ENCODE data around the gene PSME4. TPM values are rescaled to one million over a fixed set of nuclear protein-coding genes. Genes with fewer than 3 reads are reported as not detected.
A peak's percentile ranks its signal among the peaks of the same experiment; 100 is the strongest.

PSME4 gene
- total and polyA plus RNA-seq, 2 of the 13 experiments (the other 11 are each of a cell fraction or from before 2014, with no cell fraction given), result 52.1 to 77.8 TPM

DNA sequence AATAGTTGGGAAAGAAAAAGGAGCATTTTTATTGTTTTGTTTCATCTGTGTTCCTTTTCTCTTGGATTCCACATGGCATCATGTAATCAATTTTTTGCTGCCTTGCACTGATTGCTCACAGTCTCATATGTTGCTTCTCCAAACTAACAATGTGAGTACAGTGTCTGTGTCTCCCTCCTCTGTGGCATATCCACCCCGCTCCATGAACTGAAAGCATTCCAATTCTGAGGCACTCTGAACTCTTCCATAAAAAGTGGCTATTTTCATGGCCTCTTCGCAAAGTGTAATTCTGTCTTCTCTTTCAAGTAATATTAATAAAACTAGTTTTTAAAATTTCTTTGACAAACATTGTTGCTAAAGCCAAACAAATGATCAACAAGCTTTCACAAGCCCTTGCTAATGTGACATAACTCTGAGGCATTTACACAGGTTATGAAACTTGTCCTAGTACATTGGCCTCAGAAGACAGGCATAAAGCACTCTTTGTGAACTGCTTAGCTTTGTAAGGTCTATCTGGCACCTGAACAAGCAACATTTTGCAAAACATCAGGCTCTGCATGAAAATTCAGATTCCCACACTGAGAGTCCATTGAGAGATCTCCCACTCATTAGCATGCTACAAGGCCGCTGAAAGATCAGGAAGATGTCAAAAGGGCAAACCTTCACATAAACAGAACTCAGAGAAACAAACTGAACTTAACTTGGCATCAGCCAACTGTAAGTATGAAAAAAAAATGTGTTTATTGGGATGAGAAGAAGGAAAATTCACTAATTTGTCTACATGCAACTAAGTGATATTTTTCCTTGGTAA lies 144.0 kb downstream of the PSME4 start:
- H3K9me3 ChIP-seq (ENCODE audit: low read length), result no peaks in the 10 kb centered on the region
- ChIA-PET POLR2A (interaction anchor here (1.0 to 1.2 kb wide), 3 partner anchors 10 to 143 kb away, joined by 4 to 10 read pairs (median 5); partner anchors contain the start of genes ASB3 and ERLEC1), CTCF (ENCODE audit: low intra/inter-chr PET ratio, low total read pairs) (no interaction called here)
- no peaks in the 10 kb centered on the region for H3K27me3 ChIP-seq (ENCODE audit: control insufficient read depth in 1 of 2, insufficient read depth in 2 of 2, low read length in 2 of 2)
- ATAC-seq (peak; percentile 95), FAIRE-seq (peak; percentile 97), DNase-seq (ENCODE audit: low spot score) (peak; percentile 100)
- peak overlapping the region; percentile 93 for H3K27ac ChIP-seq (ENCODE audit: extremely low read length, insufficient read depth, low read length)
- H2AFZ ChIP-seq (ENCODE audit: low read length), result no peak overlapping the region
- in situ Hi-C loops (cut with HindIII; ENCODE audit: extremely low pct_ligation_motif_present, low pct_unique_long_range_greater_than_20kb), result no loop called here
- H3K79me2 ChIP-seq (ENCODE audit: insufficient read depth, low read length), result no peaks in the 10 kb centered on the region
- H3K36me3 ChIP-seq (replicated peaks in 1 of 2; ENCODE audit: control insufficient read depth in 1 of 2, insufficient read depth in 2 of 2, low read length in 2 of 2), result no peaks in the 10 kb centered on the region
- peaks cover 53% of the 10 kb centered on the region for H3K4me1 ChIP-seq (ENCODE audit: insufficient read depth, low read length)
- intact Hi-C loops (cut with micrococcal nuclease; ENCODE audit: unreplicated experiment), result loop anchor here (1.0 to 2.0 kb wide), 3 partner anchors 25 to 143 kb away; partner anchors contain the start of genes ASB3 and ERLEC1
- H3K4me3 ChIP-seq (replicated peaks in 1 of 3; ENCODE audit: insufficient read depth in 1 of 3, low read depth in 2 of 3, low read length in 3 of 3), result peak overlapping the region in 2 of 3 experiments; percentile 20 to 44; a peak in 3 of 6 replicates
- 0% methylated on average over 3 of the region's 3 CpGs for WGBS (ENCODE audit: low lambda C conversion rate)
- TSS peak; percentile 90 for BruUV-seq (replicated peaks)
- H4K20me1 ChIP-seq (ENCODE audit: insufficient read depth, low read length), result no peaks in the 10 kb centered on the region
- H3K9ac ChIP-seq (ENCODE audit: insufficient read depth, low read depth, low read length), result peak overlapping the region; percentile 68
- peak overlapping the region; percentile 61 for H3K4me2 ChIP-seq (ENCODE audit: low read depth, low read length)
- TF ChIP-seq ZSCAN30 (CRISPR knock-in tag; IDR thresholded peaks at IDR 0.05) (peak; percentile 58; the same call in 1 of the 2 replicates), ATF1 (CRISPR knock-in tag; IDR thresholded peaks at IDR 0.05) (peak; percentile 84), ZNF790 (CRISPR knock-in tag; IDR thresholded peaks at IDR 0.05; ENCODE audit: borderline replicate concordance) (no peak), PCBP2 (optimal IDR thresholded peaks at IDR 0.05; ENCODE audit: low read depth, low read length, poor library complexity, severe bottlenecking) (no peak), CEBPB (IDR thresholded peaks at IDR 0.05; ENCODE audit: borderline replicate concordance, low read depth, low read length) (peak; percentile 99), ZNF101 (CRISPR knock-in tag; IDR thresholded peaks at IDR 0.05; ENCODE audit: borderline replicate concordance, low read depth) (0 out of 2 replicates have a peak, but pooled peaks have one; percentile 63), JUN (CRISPR knock-in tag; IDR thresholded peaks at IDR 0.05) (peak; percentile 65), PHF8 (CRISPR knock-in tag; IDR thresholded peaks at IDR 0.05) (peak; percentile 37; the same call in 1 of the 2 replicates), MIXL1 (CRISPR knock-in tag; IDR thresholded peaks at IDR 0.05) (peak; percentile 94), SP2 (CRISPR knock-in tag; IDR thresholded peaks at IDR 0.05) (no peak), GATA4 (IDR thresholded peaks at IDR 0.05; ENCODE audit: borderline replicate concordance, low read depth) (peak; percentile 93), MBNL3 (CRISPR knock-in tag; conservative IDR thresholded peaks at IDR 0.05) (no peak)
- TF ChIP-seq, protein P1, sequence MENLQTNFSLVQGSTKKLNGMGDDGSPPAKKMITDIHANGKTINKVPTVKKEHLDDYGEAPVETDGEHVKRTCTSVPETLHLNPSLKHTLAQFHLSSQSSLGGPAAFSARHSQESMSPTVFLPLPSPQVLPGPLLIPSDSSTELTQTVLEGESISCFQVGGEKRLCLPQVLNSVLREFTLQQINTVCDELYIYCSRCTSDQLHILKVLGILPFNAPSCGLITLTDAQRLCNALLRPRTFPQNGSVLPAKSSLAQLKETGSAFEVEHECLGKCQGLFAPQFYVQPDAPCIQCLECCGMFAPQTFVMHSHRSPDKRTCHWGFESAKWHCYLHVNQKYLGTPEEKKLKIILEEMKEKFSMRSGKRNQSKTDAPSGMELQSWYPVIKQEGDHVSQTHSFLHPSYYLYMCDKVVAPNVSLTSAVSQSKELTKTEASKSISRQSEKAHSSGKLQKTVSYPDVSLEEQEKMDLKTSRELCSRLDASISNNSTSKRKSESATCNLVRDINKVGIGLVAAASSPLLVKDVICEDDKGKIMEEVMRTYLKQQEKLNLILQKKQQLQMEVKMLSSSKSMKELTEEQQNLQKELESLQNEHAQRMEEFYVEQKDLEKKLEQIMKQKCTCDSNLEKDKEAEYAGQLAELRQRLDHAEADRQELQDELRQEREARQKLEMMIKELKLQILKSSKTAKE (CRISPR knock-in tag; IDR thresholded peaks at IDR 0.05; ENCODE audit: borderline replicate concordance), result peak; percentile 87; the same call in 1 of the 2 replicates
- TF ChIP-seq, protein P2, sequence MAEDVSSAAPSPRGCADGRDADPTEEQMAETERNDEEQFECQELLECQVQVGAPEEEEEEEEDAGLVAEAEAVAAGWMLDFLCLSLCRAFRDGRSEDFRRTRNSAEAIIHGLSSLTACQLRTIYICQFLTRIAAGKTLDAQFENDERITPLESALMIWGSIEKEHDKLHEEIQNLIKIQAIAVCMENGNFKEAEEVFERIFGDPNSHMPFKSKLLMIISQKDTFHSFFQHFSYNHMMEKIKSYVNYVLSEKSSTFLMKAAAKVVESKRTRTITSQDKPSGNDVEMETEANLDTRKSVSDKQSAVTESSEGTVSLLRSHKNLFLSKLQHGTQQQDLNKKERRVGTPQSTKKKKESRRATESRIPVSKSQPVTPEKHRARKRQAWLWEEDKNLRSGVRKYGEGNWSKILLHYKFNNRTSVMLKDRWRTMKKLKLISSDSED (CRISPR knock-in tag; IDR thresholded peaks at IDR 0.05), result no peak
- TF ChIP-seq, protein P3, sequence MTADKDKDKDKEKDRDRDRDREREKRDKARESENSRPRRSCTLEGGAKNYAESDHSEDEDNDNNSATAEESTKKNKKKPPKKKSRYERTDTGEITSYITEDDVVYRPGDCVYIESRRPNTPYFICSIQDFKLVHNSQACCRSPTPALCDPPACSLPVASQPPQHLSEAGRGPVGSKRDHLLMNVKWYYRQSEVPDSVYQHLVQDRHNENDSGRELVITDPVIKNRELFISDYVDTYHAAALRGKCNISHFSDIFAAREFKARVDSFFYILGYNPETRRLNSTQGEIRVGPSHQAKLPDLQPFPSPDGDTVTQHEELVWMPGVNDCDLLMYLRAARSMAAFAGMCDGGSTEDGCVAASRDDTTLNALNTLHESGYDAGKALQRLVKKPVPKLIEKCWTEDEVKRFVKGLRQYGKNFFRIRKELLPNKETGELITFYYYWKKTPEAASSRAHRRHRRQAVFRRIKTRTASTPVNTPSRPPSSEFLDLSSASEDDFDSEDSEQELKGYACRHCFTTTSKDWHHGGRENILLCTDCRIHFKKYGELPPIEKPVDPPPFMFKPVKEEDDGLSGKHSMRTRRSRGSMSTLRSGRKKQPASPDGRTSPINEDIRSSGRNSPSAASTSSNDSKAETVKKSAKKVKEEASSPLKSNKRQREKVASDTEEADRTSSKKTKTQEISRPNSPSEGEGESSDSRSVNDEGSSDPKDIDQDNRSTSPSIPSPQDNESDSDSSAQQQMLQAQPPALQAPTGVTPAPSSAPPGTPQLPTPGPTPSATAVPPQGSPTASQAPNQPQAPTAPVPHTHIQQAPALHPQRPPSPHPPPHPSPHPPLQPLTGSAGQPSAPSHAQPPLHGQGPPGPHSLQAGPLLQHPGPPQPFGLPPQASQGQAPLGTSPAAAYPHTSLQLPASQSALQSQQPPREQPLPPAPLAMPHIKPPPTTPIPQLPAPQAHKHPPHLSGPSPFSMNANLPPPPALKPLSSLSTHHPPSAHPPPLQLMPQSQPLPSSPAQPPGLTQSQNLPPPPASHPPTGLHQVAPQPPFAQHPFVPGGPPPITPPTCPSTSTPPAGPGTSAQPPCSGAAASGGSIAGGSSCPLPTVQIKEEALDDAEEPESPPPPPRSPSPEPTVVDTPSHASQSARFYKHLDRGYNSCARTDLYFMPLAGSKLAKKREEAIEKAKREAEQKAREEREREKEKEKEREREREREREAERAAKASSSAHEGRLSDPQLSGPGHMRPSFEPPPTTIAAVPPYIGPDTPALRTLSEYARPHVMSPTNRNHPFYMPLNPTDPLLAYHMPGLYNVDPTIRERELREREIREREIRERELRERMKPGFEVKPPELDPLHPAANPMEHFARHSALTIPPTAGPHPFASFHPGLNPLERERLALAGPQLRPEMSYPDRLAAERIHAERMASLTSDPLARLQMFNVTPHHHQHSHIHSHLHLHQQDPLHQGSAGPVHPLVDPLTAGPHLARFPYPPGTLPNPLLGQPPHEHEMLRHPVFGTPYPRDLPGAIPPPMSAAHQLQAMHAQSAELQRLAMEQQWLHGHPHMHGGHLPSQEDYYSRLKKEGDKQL (CRISPR knock-in tag; IDR thresholded peaks at IDR 0.05; ENCODE audit: low read depth), result peak; percentile 90

All from HepG2 (cell line).